IMR-90 (cell line): Measurements from ENCODE around the gene ANKFN1. TPM values are rescaled to one million over a fixed set of nuclear protein-coding genes. Genes with fewer than 3 reads are reported as not detected.

Source experiments
- ATAC-seq: fragments of 200-7000 bp; cut with Tn5 transposase; 2 replicates; pipeline ENCODE4 v1.9.1; 2020; ENCODE audit warnings: low read depth, mild to moderate bottlenecking, moderate library complexity
- BruUV-seq: library from RNA; stranded (reverse); fragments of 400-500 nt; replicated peaks from 2 replicates; lab custom pipeline; 2021; lab: Mats Ljungman, UMichigan
- CTCF ChIA-PET: fragments of 300-600 bp; formaldehyde crosslinking; extraction: SDS; loops from one replicate; lab custom pipeline; 2021; ENCODE audit warnings: antibody characterized with exemption; lab: Yijun Ruan, JAX
- POLR2A ChIA-PET: fragments of 300-600 bp; sonication (Branson Sonifier 250); formaldehyde crosslinking; loops from one replicate; lab custom pipeline; 2022; ENCODE audit warnings: antibody characterized with exemption; ENCODE audit not compliant: unreplicated experiment; lab: Charles Lee
- DNase-seq: peaks from one replicate; pipeline ENCODE4 v3.0.0; 2013
- H2AFZ ChIP-seq: replicated peaks from 2 replicates; pipeline ENCODE3; 2013; ENCODE audit warnings: low read length, mild to moderate bottlenecking; ENCODE audit not compliant: poor library complexity
- H2AK5ac ChIP-seq: 2 replicates; pipeline ENCODE4 v1.6.1; 2013; ENCODE audit warnings: low read depth, low read length, inconsistent platforms
- H2AK9ac ChIP-seq: replicated peaks from 2 replicates; pipeline ENCODE3; 2013; ENCODE audit warnings: mild to moderate bottlenecking, low read depth, low read length, moderate library complexity; ENCODE audit not compliant: poor library complexity
- H2BK120ac ChIP-seq: 2 replicates; pipeline ENCODE4 v1.6.1; 2013; ENCODE audit warnings: low read depth, low read length, inconsistent platforms
- H2BK15ac ChIP-seq: 3 replicates; pipeline ENCODE4 v1.6.1; 2013; ENCODE audit warnings: low read depth, low read length, inconsistent platforms
- H2BK20ac ChIP-seq: 2 replicates; pipeline ENCODE4 v1.6.1; 2013; ENCODE audit warnings: low read depth, mild to moderate bottlenecking, inconsistent platforms, low read length, moderate library complexity
- H2BK5ac ChIP-seq: 2 replicates; pipeline ENCODE4 v1.6.1; 2013; ENCODE audit warnings: mild to moderate bottlenecking, low read depth, low read length, inconsistent platforms; ENCODE audit not compliant: poor library complexity, severe bottlenecking
- H3K14ac ChIP-seq: replicated peaks from 2 replicates; pipeline ENCODE4 v1.6.1; 2013; ENCODE audit warnings: low read depth, low read length, inconsistent platforms
- H3K18ac ChIP-seq: 2 replicates; pipeline ENCODE4 v1.6.1; 2013; ENCODE audit warnings: low read depth, low read length, control low read depth
- H3K23ac ChIP-seq: 2 replicates; pipeline ENCODE4 v1.6.1; 2013; ENCODE audit warnings: low read depth, low read length, inconsistent platforms
- H3K27ac ChIP-seq: 2 replicates; pipeline ENCODE4 v1.5.1; 2013; ENCODE audit warnings: mild to moderate bottlenecking, control low read depth, low read length; ENCODE audit not compliant: insufficient read depth
- H3K27me3 ChIP-seq: 2 replicates; pipeline ENCODE4 v1.6.1; 2013; ENCODE audit warnings: low read length; ENCODE audit not compliant: control insufficient read depth, insufficient read depth
- H3K36me3 ChIP-seq: 2 replicates; pipeline ENCODE4 v1.6.1; 2013; ENCODE audit warnings: low read length, mixed read lengths; ENCODE audit not compliant: control insufficient read depth, insufficient read depth
- H3K4ac ChIP-seq: 2 replicates; pipeline ENCODE4 v1.6.1; 2013; ENCODE audit warnings: low read depth, low read length, inconsistent platforms
- H3K4me1 ChIP-seq: 2 replicates; pipeline ENCODE4 v1.6.1; 2013; ENCODE audit warnings: low read length, mixed read lengths; ENCODE audit not compliant: control insufficient read depth, insufficient read depth
- H3K4me2 ChIP-seq: 2 replicates; pipeline ENCODE4 v1.6.1; 2013; ENCODE audit warnings: low read depth, mild to moderate bottlenecking, control low read depth, low read length, moderate library complexity
- H3K4me3 ChIP-seq: 2 replicates; pipeline ENCODE4 v1.5.1; 2013; ENCODE audit warnings: low read depth, mild to moderate bottlenecking, control low read depth, low read length, moderate library complexity; ENCODE audit not compliant: insufficient read depth
- H3K56ac ChIP-seq: 2 replicates; pipeline ENCODE4 v1.6.1; 2013; ENCODE audit warnings: low read length, inconsistent platforms; ENCODE audit not compliant: insufficient read depth; ENCODE audit errors: extremely low read depth
- H3K79me1 ChIP-seq, 2 experiments: 2 replicates each; pipeline ENCODE4 v1.6.1; 2013; ENCODE audit warnings: low read length in 2 of 2, inconsistent platforms in 1 of 2, low read depth in 1 of 2
- H3K9ac ChIP-seq: 2 replicates; pipeline ENCODE4 v1.6.1; 2013; ENCODE audit warnings: low read depth, low read length, control low read depth
- H3K9me1 ChIP-seq: 2 replicates; pipeline ENCODE4 v1.6.1; 2013; ENCODE audit warnings: low read length, inconsistent platforms; ENCODE audit not compliant: insufficient read depth
- H3K9me3 ChIP-seq: 2 replicates; pipeline ENCODE4 v1.6.1; 2013; ENCODE audit warnings: low read length; ENCODE audit not compliant: control insufficient read depth, insufficient read depth
- H4K20me1 ChIP-seq: 2 replicates; pipeline ENCODE4 v1.6.1; 2013; ENCODE audit warnings: low read length, inconsistent platforms; ENCODE audit not compliant: insufficient read depth
- H4K5ac ChIP-seq: 2 replicates; pipeline ENCODE4 v1.6.1; 2013; ENCODE audit warnings: mild to moderate bottlenecking, low read depth, low read length, control low read depth
- H4K8ac ChIP-seq, 2 experiments: 2 replicates each; pipeline ENCODE4 v1.6.1; 2013; ENCODE audit warnings: low read depth in 2 of 2, low read length in 2 of 2, control low read depth in 1 of 2, inconsistent platforms in 1 of 2
- H4K91ac ChIP-seq: 2 replicates; pipeline ENCODE4 v1.6.1; 2013; ENCODE audit warnings: low read depth, low read length, inconsistent platforms; ENCODE audit not compliant: insufficient read depth
- CEBPB ChIP-seq: IDR thresholded peaks from 2 replicates; pipeline ENCODE4 v1.6.1; 2012; ENCODE audit warnings: low read depth, low read length, improper control_type of control experiment
- CHD1 ChIP-seq: IDR thresholded peaks from 2 replicates; pipeline ENCODE4 v1.6.1; 2012; ENCODE audit warnings: low read depth, low read length, improper control_type of control experiment
- ELK1 ChIP-seq: fragments of 150-350 bp; IDR thresholded peaks from 2 replicates; pipeline ENCODE4 v1.6.1; 2016; ENCODE audit warnings: low read depth, mild to moderate bottlenecking, low read length, moderate library complexity, borderline replicate concordance
- FOS ChIP-seq: fragments of 150-350 bp; IDR thresholded peaks from 2 replicates; pipeline ENCODE4 v1.6.1; 2016; ENCODE audit warnings: low read depth, low read length
- MAFK ChIP-seq: IDR thresholded peaks from 2 replicates; pipeline ENCODE4 v1.6.1; 2012; ENCODE audit warnings: low read depth, low read length, improper control_type of control experiment
- MAZ ChIP-seq: IDR thresholded peaks from 2 replicates; pipeline ENCODE4 v1.6.1; 2012; ENCODE audit warnings: low read depth, mild to moderate bottlenecking, low read length, improper control_type of control experiment, moderate library complexity, borderline replicate concordance
- NFE2L2 ChIP-seq: fragments of 150-350 bp; IDR thresholded peaks from 2 replicates; pipeline ENCODE4 v1.6.1; 2016; ENCODE audit warnings: low read depth, mild to moderate bottlenecking, low read length
- POLR2A ChIP-seq: IDR thresholded peaks from 2 replicates; pipeline ENCODE4 v1.6.1; 2012; ENCODE audit warnings: mild to moderate bottlenecking, low read depth, low read length
- RAD21 ChIP-seq: IDR thresholded peaks from 2 replicates; pipeline ENCODE4 v1.6.1; 2012; ENCODE audit warnings: low read length, improper control_type of control experiment
- RCOR1 ChIP-seq: IDR thresholded peaks from 2 replicates; pipeline ENCODE4 v1.6.1; 2012; ENCODE audit warnings: mild to moderate bottlenecking, low read length, improper control_type of control experiment; ENCODE audit not compliant: insufficient replicate concordance
- RFX5 ChIP-seq: IDR thresholded peaks from 2 replicates; pipeline ENCODE4 v1.8.0; 2012; ENCODE audit warnings: low read depth, mild to moderate bottlenecking, low read length, moderate library complexity
- SMC3 ChIP-seq: fragments of 150-350 bp; IDR thresholded peaks from 2 replicates; pipeline ENCODE4 v1.6.1; 2016; ENCODE audit warnings: low read depth, mild to moderate bottlenecking, antibody characterized with exemption, low read length, moderate library complexity
- WGBS, 2 experiments: methylation state at CpG; one replicate each; pipeline versions ENCODE4 v1.1.5 to v1.1.7; 2013; ENCODE audit warnings: missing lambda C conversion rate in 2 of 2; ENCODE audit not compliant: insufficient read length in 1 of 2; ENCODE audit errors: extremely low coverage in 2 of 2; 5-methylcytosine and 5-hydroxymethylcytosine counted together
- dilution Hi-C: fragments of 300-500 bp; cut with HindIII; formaldehyde crosslinking; loops from one replicate; pipeline ENCODE4 v1.14.3; 2018; ENCODE audit warnings: low sequenced_read_pairs; ENCODE audit not compliant: unreplicated experiment
- in situ Hi-C: fragments of 300-500 bp; cut with MboI; formaldehyde crosslinking; loops from 3 replicates; pipeline ENCODE4 v1.14.3; 2019; ENCODE audit warnings: low sequenced_read_pairs, inconsistent platforms, mixed read lengths
- intact Hi-C: fragments of 100-400 bp; cut with micrococcal nuclease; formaldehyde crosslinking; loops from 2 replicates; pipeline ENCODE4 v1.10.0; 2022
- polyA plus RNA-seq, 3 experiments: library from polyadenylated mRNA; depleted of rRNA; stranded (reverse); fragments of >200 nt; gene quantifications; 2 replicates each; pipeline ENCODE4 v1.2.3, GENCODE V29; 2012; ENCODE audit warnings: low replicate concordance in 1 of 3
- total RNA-seq: library from RNA; depleted of rRNA; stranded (reverse); fragments of >200 nt; gene quantifications from 2 replicates; pipeline ENCODE4 v1.2.3, GENCODE V29; 2012
- TF ChIP-seq, protein P1 (sequence below): fragments of 150-350 bp; IDR thresholded peaks from 2 replicates; pipeline ENCODE4 v1.6.1; 2017; ENCODE audit warnings: mild to moderate bottlenecking, antibody characterized with exemption, low read length, low read depth

ANKFN1 gene
- total and polyA plus RNA-seq, 2 of the 4 experiments (the other 2 are of a cell fraction) = not detected

DNA sequence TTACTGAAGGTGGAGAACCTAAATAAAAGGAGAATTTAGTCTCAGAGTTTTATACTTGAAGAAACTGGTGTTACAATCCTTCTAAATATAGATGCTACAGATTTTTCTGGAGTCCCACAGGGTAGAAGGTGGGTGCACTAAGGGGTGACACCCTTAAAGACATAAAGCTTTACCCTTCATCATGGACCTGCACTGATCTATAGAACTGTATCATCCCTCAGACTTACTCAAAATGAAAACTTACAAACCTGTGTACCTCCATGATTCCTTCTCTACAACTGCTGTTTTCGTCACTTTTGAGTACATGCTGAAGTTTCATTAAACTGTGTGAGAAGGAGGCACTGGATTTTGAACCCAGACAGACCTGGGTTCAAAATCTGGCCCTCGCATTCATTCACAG, 270.7 kb downstream of the ANKFN1 start:
- Histone ChIP-seq H3K79me1 (no peaks in the 10 kb centered on the region), H3K14ac (no peak overlapping the region), H2BK15ac (no peak overlapping the region), H4K91ac (no peak overlapping the region), H2AK5ac (no peak overlapping the region), H2AFZ (no peak overlapping the region), H3K4me3 (no peak overlapping the region), H2BK20ac (no peak overlapping the region), H3K4ac (no peak overlapping the region), H3K36me3 (no peaks in the 10 kb centered on the region), H3K18ac (no peak overlapping the region), H4K8ac (no peak overlapping the region), H2BK120ac (no peak overlapping the region), H4K5ac (no peak overlapping the region), H4K20me1 (no peaks in the 10 kb centered on the region), H2BK5ac (no peak overlapping the region), H3K23ac (no peak overlapping the region), H2AK9ac (no peak overlapping the region), H3K27ac (no peak overlapping the region), H3K9ac (no peak overlapping the region), H3K56ac (no peak overlapping the region), H3K4me1 (no peaks in the 10 kb centered on the region), H3K4me2 (no peak overlapping the region), H3K9me3 (no peaks in the 10 kb centered on the region), H3K9me1 (no peaks in the 10 kb centered on the region), H3K27me3 (no peaks in the 10 kb centered on the region)
- dilution Hi-C loops (no loop called here), in situ Hi-C loops (no loop called here), intact Hi-C loops (no loop called here)
- BruUV-seq = no TSS peak
- CTCF ChIA-PET = no interaction called here
- no CpG with 5 or more reads among the region's 2 CpGs for WGBS, 2 experiments
- DNase-seq (no peak), ATAC-seq (no peak)
- TF ChIP-seq POLR2A (no peak), RAD21 (no peak), CEBPB (no peak), CHD1 (no peak), MAFK (no peak), NFE2L2 (no peak), FOS (no peak), SMC3 (no peak), RCOR1 (no peak), RFX5 (no peak), MAZ (no peak), ELK1 (no peak)
- TF ChIP-seq, protein P1, sequence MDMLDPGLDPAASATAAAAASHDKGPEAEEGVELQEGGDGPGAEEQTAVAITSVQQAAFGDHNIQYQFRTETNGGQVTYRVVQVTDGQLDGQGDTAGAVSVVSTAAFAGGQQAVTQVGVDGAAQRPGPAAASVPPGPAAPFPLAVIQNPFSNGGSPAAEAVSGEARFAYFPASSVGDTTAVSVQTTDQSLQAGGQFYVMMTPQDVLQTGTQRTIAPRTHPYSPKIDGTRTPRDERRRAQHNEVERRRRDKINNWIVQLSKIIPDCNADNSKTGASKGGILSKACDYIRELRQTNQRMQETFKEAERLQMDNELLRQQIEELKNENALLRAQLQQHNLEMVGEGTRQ = no peak
- POLR2A ChIA-PET = no interaction called here
